Stimulated activated CD8-positive, alpha-beta memory T cell treated with anti-CD3 and anti-CD28 coated beads, Interleukin-4, amount 100 ng/mL, for 4 hours (primary cell): ENCODE measurements around the gene CLSTN2.

Experiments used
- DNase-seq, 2 donors: peaks; one replicate each; pipeline ENCODE4 v3.0.0-alpha.2; 2020; ENCODE audit warnings: low read depth in 2 of 2, low spot score in 1 of 2

Gene CLSTN2

GRCh38 chr3:140332131-140332530, 397.1 kb downstream of the CLSTN2 start:
- DNase-seq, result no peak

- DNase-seq, result no peak
Measured at GRCh38 chr3:140334132-140334929, 399.3 kb downstream of the CLSTN2 start.

GRCh38 chr3:140336465-140336864, 401.5 kb downstream of the CLSTN2 start:
- no peak for DNase-seq

- no peak for DNase-seq
Measured at GRCh38 chr3:140338916-140339315, 403.9 kb downstream of the CLSTN2 start.

- DNase-seq, result no peak
Measured at GRCh38 chr3:140341203-140341602, 406.2 kb downstream of the CLSTN2 start.

GRCh38 chr3:140341817-140342403, 406.9 kb downstream of the CLSTN2 start:
- no peak for DNase-seq

GRCh38 chr3:140342668-140343067, 407.7 kb downstream of the CLSTN2 start:
- no peak for DNase-seq

GRCh38 chr3:140343211-140344081, 408.5 kb downstream of the CLSTN2 start:
- no peak for DNase-seq

- no peak for DNase-seq
Measured at GRCh38 chr3:140344082-140344454, 409.1 kb downstream of the CLSTN2 start.

- DNase-seq, result no peak
Measured at GRCh38 chr3:140344601-140345205, 409.7 kb downstream of the CLSTN2 start.

GRCh38 chr3:140347151-140347550, 412.2 kb downstream of the CLSTN2 start:
- no peak for DNase-seq

- DNase-seq, result no peak
Measured at GRCh38 chr3:140349938-140350337, 415.0 kb downstream of the CLSTN2 start.

GRCh38 chr3:140351466-140351865, 416.5 kb downstream of the CLSTN2 start:
- no peak for DNase-seq

GRCh38 chr3:140355481-140355880, 420.5 kb downstream of the CLSTN2 start:
- DNase-seq, result no peak

- DNase-seq, result no peak
Measured at GRCh38 chr3:140358686-140359085, 423.7 kb downstream of the CLSTN2 start.

GRCh38 chr3:140359233-140359995, 424.4 kb downstream of the CLSTN2 start:
- DNase-seq, result no peak

- no peak for DNase-seq
Measured at GRCh38 chr3:140360332-140360731, 425.3 kb downstream of the CLSTN2 start.

GRCh38 chr3:140363801-140364200, 428.8 kb downstream of the CLSTN2 start:
- DNase-seq, result no peak

- DNase-seq, result no peak
Measured at GRCh38 chr3:140365872-140366697, 431.1 kb downstream of the CLSTN2 start.
